C4-2B (cell line): ENCODE data around the gene DNMT3B.

ENCODE experiments used
- H3K27ac ChIP-seq: fragments of 450-650 bp; 2 replicates; pipeline ENCODE4 v1.5.1; 2017
- ZFX ChIP-seq: fragments of 450-650 bp; IDR thresholded peaks from 2 replicates; pipeline ENCODE4 v1.6.1; 2017
- TF ChIP-seq, protein P1 (sequence below): fragments of 450-650 bp; conservative IDR thresholded peaks from 2 replicates; pipeline ENCODE4 v1.5.1; 2017; ENCODE audit warnings: mild to moderate bottlenecking

Gene DNMT3B

DNA sequence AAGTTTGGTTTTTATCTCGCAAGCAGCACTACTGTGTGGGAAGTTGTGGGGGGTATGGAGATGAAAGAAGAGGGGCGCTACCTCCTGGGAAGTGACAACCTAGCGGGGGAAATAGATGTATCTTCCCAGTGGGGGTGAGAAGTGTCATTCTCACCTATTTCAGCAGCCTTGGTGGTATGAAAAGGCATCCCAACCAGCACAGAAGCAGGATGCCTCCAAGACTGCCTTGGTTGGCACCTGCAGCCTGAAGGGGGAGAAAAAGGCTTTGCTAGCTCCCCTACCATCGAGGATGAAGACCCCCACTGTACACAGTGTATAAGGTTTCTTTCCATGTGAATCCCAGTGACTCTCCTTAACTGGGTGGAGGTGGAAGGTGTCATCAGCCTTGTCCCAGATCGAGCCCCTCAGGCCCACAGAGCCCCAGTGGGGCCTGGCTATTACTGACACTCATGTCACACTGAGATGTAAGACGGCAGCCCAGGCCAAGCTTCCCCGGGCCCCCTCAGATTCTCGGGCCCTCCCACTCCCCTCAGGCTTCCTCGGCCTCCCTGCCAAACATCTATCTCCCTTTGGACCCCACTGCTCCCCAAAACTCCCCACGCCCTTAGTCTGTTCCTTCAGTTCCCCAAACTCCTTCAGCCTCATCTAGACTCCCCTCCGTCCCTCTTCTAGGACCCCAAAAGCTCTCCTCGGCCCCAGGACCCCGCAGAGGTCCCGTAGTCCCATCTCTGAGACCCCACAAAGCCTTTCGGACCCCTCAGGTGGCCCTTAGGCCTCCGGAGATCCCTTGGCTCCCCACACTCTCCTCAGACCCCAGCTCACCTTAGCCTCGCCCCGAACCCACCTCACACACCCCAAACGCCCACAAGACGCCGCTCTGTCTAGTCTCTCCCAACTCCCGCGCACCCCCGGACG is 19.6 kb upstream of the DNMT3B start:
- H3K27ac ChIP-seq = peak overlapping the region; percentile 72
- TF ChIP-seq ZFX = no peak
- TF ChIP-seq, protein P1, sequence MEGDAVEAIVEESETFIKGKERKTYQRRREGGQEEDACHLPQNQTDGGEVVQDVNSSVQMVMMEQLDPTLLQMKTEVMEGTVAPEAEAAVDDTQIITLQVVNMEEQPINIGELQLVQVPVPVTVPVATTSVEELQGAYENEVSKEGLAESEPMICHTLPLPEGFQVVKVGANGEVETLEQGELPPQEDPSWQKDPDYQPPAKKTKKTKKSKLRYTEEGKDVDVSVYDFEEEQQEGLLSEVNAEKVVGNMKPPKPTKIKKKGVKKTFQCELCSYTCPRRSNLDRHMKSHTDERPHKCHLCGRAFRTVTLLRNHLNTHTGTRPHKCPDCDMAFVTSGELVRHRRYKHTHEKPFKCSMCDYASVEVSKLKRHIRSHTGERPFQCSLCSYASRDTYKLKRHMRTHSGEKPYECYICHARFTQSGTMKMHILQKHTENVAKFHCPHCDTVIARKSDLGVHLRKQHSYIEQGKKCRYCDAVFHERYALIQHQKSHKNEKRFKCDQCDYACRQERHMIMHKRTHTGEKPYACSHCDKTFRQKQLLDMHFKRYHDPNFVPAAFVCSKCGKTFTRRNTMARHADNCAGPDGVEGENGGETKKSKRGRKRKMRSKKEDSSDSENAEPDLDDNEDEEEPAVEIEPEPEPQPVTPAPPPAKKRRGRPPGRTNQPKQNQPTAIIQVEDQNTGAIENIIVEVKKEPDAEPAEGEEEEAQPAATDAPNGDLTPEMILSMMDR = no peak

- TF ChIP-seq, protein P1 = no peak
- peak; percentile 85; the same call in 1 of the 2 replicates for TF ChIP-seq ZFX
- H3K27ac ChIP-seq = peak within 1 kb of the TSS; percentile 72
Observed at GRCh38 chr20:32743237-32744112, 18.7 kb upstream of the DNMT3B start, which contains the start of gene COMMD7. Gene COMMD7 (minus strand): TSS chr20:32743467. CDS start chr20:32743391, 76 bp downstream.

- no peak overlapping the region for H3K27ac ChIP-seq
- TF ChIP-seq, protein P1 = no peak
- no peak for TF ChIP-seq ZFX
Observed at GRCh38 chr20:32749914-32750637, 12.1 kb upstream of the DNMT3B start.

DNA sequence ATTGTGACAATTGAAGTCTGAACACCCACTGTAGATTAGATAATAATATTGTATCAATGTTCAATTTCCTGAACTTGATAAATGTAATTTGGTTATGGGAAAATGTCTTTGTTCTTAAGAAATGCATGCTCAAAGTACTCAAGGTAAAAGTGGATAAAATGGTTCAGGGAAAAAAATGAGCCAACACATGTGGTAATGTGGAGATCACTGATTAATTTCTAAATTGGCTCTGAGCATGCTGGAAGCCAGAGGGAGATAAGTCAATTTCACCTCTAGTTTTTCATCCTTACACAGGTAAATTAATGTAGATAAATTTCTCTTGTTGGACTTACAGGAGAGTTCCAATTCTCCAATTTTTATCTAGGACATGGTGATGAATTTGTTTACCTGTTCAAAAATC is 10.9 kb upstream of the DNMT3B start:
- TF ChIP-seq, protein P1 = no peak
- TF ChIP-seq ZFX = no peak
- H3K27ac ChIP-seq = no peak overlapping the region

DNA sequence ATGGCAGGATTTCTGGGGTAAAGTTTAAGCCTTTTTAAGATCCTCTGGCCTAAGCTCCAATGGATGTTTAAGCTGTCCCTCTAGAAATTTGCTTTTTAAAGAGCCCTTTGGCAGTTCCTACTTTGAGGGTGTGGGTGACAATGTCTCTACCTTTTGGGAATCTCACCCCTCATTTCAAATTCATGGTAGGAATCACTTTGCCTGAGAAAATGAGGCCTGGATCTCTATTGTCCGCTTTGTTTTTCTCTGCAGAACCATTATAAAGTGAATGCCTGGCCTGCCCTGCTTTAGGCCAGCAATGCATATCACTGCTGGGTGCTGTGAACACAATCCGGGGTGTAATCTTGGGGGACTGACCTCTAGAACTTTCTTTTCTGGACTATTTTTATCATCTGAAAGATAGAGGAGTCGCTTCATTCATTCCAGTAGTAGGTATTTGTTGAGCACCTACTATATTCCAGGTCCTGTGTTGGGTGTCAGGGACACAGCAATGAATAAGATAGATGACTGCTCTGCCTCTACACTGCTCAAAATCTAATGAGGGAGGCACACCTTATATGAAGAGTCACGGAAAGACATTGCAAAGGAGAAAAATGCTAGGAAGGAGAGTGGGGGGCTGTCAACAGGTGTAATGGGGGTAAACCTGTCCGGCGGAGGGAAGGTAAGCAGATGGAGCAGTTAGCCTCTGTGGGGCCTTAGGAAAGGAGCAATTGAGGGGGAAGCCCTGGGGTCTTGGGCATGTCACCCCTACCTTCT is 10.3 kb upstream of the DNMT3B start:
- TF ChIP-seq, protein P1 = no peak
- no peak for TF ChIP-seq ZFX
- H3K27ac ChIP-seq = no peak overlapping the region

GRCh38 chr20:32752458-32753250 is 9.5 kb upstream of the DNMT3B start:
- no peak for TF ChIP-seq ZFX
- TF ChIP-seq, protein P1 = no peak
- H3K27ac ChIP-seq = no peak overlapping the region
